SKM-1 treated with dmso at 0.1 percent for 144 hours (cell line): ENCODE results near the gene SLC4A2.
"Not testable (repeated sequence)": the region's sequence is repeated elsewhere in the genome, so short reads cannot be mapped to it uniquely, and the experiment has no call there.

ENCODE experiments used
- DNase-seq: peaks from one replicate; lab custom pipeline; 2025; ENCODE audit not compliant: unreplicated experiment; lab: John Stamatoyannopoulos, UW

The SLC4A2 gene

GRCh38 chr7:151040616-151041375, 18.6 kb upstream of the SLC4A2 start:
- DNase-seq = no peak

- DNase-seq = not testable (repeated sequence)
Measured at GRCh38 chr7:151043449-151043848, 15.9 kb upstream of the SLC4A2 start.

GRCh38 chr7:151043959-151044358, 15.4 kb upstream of the SLC4A2 start:
- no peak for DNase-seq

GRCh38 chr7:151045262-151045661, 14.1 kb upstream of the SLC4A2 start:
- DNase-seq = no peak

GRCh38 chr7:151045967-151046366, 13.4 kb upstream of the SLC4A2 start:
- no peak for DNase-seq

- no peak for DNase-seq
Measured at GRCh38 chr7:151046603-151047573, 12.5 kb upstream of the SLC4A2 start.

- DNase-seq = no peak
Measured at GRCh38 chr7:151047976-151048815, 11.2 kb upstream of the SLC4A2 start, which contains the start of gene ASIC3. TSS of gene ASIC3 (plus strand) at chr7:151048531. CDS start at chr7:151048886, 355 bp downstream.

GRCh38 chr7:151048911-151049463, 10.4 kb upstream of the SLC4A2 start:
- no peak for DNase-seq

- DNase-seq = no peak
Measured at GRCh38 chr7:151051108-151051507, 8.3 kb upstream of the SLC4A2 start.

- peak; percentile 4 for DNase-seq
Measured at GRCh38 chr7:151053096-151053495, 6.3 kb upstream of the SLC4A2 start.

- DNase-seq = no peak
Measured at GRCh38 chr7:151053751-151054150, 5.6 kb upstream of the SLC4A2 start.

GRCh38 chr7:151056283-151056665, 3.1 kb upstream of the SLC4A2 start:
- no peak for DNase-seq

- DNase-seq = no peak
Measured at GRCh38 chr7:151056666-151057505, 2.5 kb upstream of the SLC4A2 start.

GRCh38 chr7:151057506-151057988, 1.8 kb upstream of the SLC4A2 start, which contains the start of gene CDK5:
TSS of gene CDK5 (minus strand) at chr7:151057897. CDS start at chr7:151057848, 49 bp downstream.
- no peak for DNase-seq

- DNase-seq = peak; percentile 85
Measured at GRCh38 chr7:151057989-151058780, 1.2 kb upstream of the SLC4A2 start.

GRCh38 chr7:151058781-151059366, 515 bp upstream of the SLC4A2 start:
- no peak for DNase-seq

GRCh38 chr7:151060113-151060415, 675 bp downstream of the SLC4A2 start:
- no peak for DNase-seq

GRCh38 chr7:151060416-151061212, 1.2 kb downstream of the SLC4A2 start:
- no peak for DNase-seq
